Panc1 (cell line): ENCODE results near the gene FSTL4. TPM values are rescaled to one million over a fixed set of nuclear protein-coding genes. Genes with fewer than 3 reads are reported as not detected.

Experiments used
- ATAC-seq: fragments of 200-7000 bp; cut with Tn5 transposase; 2 replicates; pipeline ENCODE4 v1.9.1; 2020; ENCODE audit warnings: mild to moderate bottlenecking, moderate library complexity
- BruUV-seq: library from RNA; stranded (reverse); fragments of 400-500 nt; replicated peaks from 2 replicates; lab custom pipeline; 2021; lab: Mats Ljungman, UMichigan
- CTCF ChIA-PET: fragments of 300-600 bp; sonication (Branson Sonifier 250); formaldehyde crosslinking; loops from one replicate; lab custom pipeline; 2022; ENCODE audit warnings: antibody characterized with exemption; lab: Charles Lee
- POLR2A ChIA-PET: fragments of 300-600 bp; sonication (Branson Sonifier 250); formaldehyde crosslinking; loops from one replicate; lab custom pipeline; 2022; ENCODE audit warnings: antibody characterized with exemption; lab: Charles Lee
- DNase-seq: peaks from one replicate; pipeline ENCODE4 v3.0.0-alpha.2; 2010; ENCODE audit warnings: low read depth, low spot score
- H3K27ac ChIP-seq: 2 replicates; pipeline ENCODE4 v1.5.1; 2011; ENCODE audit warnings: mild to moderate bottlenecking, low read length, inconsistent platforms
- H3K27me3 ChIP-seq: fragments of 200-500 bp; sonication (Bioruptor generic); 2 replicates; pipeline ENCODE4 v1.6.0; 2014; ENCODE audit warnings: low read length, inconsistent platforms; ENCODE audit not compliant: control insufficient read depth, insufficient read depth
- H3K36me3 ChIP-seq: fragments of 200-500 bp; sonication (Bioruptor generic); 2 replicates; pipeline ENCODE4 v1.5.1; 2014; ENCODE audit warnings: inconsistent platforms, mild to moderate bottlenecking, low read length, moderate library complexity; ENCODE audit not compliant: control insufficient read depth, insufficient read depth
- H3K4me1 ChIP-seq: 2 replicates; pipeline ENCODE4 v1.5.1; 2011; ENCODE audit warnings: inconsistent platforms, mild to moderate bottlenecking, low read length, moderate library complexity; ENCODE audit not compliant: control insufficient read depth, insufficient read depth
- H3K4me3 ChIP-seq, 2 experiments: 2 replicates each; pipeline ENCODE4 v1.5.1; 2011 to 2012; ENCODE audit warnings: low read depth in 2 of 2, low read length in 2 of 2, mild to moderate bottlenecking in 2 of 2, inconsistent platforms in 1 of 2, moderate library complexity in 1 of 2
- H3K9me3 ChIP-seq: fragments of 200-500 bp; sonication (Bioruptor generic); 2 replicates; pipeline ENCODE4 v1.5.1; 2014; ENCODE audit warnings: low read depth, mild to moderate bottlenecking, inconsistent platforms, low read length, moderate library complexity; ENCODE audit not compliant: control insufficient read depth, insufficient read depth
- POLR2AphosphoS5 ChIP-seq: IDR thresholded peaks from 2 replicates; pipeline ENCODE4 v1.6.1; 2012; ENCODE audit warnings: mild to moderate bottlenecking, low read depth, low read length, moderate library complexity
- SIN3A ChIP-seq: IDR thresholded peaks from 2 replicates; pipeline ENCODE4 v1.6.1; 2012; ENCODE audit warnings: low read depth, mild to moderate bottlenecking, low read length, moderate library complexity, borderline replicate concordance; ENCODE audit not compliant: insufficient read depth
- TCF7L2 ChIP-seq: IDR thresholded peaks from 2 replicates; pipeline ENCODE4 v1.6.1; 2011; ENCODE audit warnings: mild to moderate bottlenecking, low read depth, low read length, inconsistent platforms
- in situ Hi-C: cut with HindIII; loops from 2 replicates; pipeline ENCODE4 v1.10.0; 2016; ENCODE audit warnings: low sequenced_read_pairs, low pct_unique_long_range_greater_than_20kb
- intact Hi-C: fragments of 100-400 bp; cut with micrococcal nuclease; formaldehyde crosslinking; loops from one replicate; pipeline ENCODE4 v1.10.0; 2022; ENCODE audit not compliant: unreplicated experiment
- total RNA-seq: library from RNA; stranded (reverse); gene quantifications from one replicate; pipeline ENCODE4 v1.2.1, GENCODE V29; 2021; ENCODE audit not compliant: unreplicated experiment
- TF ChIP-seq, protein P1 (sequence below): fragments of 450-650 bp; IDR thresholded peaks from 2 replicates; pipeline ENCODE4 v1.5.1; 2017; ENCODE audit warnings: mild to moderate bottlenecking
- TF ChIP-seq, protein P2 (sequence below), 2 experiments: IDR thresholded peaks; 2 replicates each; pipeline ENCODE4 v1.6.1; 2011 to 2012; ENCODE audit warnings: low read depth in 2 of 2, control low read depth in 1 of 2, low read length in 1 of 2, mild to moderate bottlenecking in 1 of 2, moderate library complexity in 1 of 2; ENCODE audit not compliant: insufficient read depth in 1 of 2

Gene FSTL4
- total RNA-seq, 1 experiment from 2014 or later = 0.18 TPM

DNA sequence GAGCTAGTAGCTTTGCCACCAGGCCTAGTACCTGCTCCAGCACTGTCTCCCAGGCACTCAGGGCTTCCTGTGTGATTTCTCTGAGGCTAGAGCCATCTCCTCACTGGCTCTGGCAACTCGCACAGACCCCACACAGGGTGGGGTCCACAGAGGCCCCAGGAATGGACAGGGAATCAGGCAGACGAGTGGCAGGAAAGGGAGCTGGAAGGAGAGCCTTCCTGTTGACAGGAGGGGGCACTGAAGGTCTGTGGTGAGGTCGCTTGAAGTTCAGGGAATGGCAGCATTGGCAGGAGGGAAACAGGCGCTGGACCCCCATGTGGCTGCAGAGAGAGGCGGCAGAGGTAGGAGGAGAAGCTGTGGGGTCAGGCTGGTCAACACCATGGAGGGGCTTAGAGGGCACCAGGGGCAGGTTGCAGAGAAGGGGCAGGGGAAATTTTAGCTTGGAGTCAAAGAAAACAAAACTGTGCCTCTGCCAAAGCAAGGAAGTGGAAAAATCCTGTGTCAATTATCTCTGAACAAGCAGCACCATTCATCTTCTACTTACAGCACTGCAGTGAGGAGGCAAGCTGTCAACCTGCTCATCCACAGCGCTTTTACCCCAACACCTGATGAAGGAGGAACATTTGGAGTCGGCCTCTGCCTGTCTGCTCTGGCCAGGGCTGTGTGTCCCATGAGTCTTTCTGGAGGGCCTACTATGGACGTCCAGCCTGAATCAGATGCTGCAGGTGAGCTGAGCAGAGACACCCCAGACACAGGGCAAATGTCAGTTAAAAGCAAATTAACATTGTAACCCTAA is 270.2 kb downstream of the FSTL4 start:
- no peaks in the 10 kb centered on the region for H3K36me3 ChIP-seq
- in situ Hi-C loops = no loop called here
- POLR2A ChIA-PET = no interaction called here
- intact Hi-C loops = no loop called here
- no peak overlapping the region for H3K27ac ChIP-seq
- H3K4me3 ChIP-seq = no peak overlapping the region
- no TSS peak for BruUV-seq
- TF ChIP-seq, protein P1, sequence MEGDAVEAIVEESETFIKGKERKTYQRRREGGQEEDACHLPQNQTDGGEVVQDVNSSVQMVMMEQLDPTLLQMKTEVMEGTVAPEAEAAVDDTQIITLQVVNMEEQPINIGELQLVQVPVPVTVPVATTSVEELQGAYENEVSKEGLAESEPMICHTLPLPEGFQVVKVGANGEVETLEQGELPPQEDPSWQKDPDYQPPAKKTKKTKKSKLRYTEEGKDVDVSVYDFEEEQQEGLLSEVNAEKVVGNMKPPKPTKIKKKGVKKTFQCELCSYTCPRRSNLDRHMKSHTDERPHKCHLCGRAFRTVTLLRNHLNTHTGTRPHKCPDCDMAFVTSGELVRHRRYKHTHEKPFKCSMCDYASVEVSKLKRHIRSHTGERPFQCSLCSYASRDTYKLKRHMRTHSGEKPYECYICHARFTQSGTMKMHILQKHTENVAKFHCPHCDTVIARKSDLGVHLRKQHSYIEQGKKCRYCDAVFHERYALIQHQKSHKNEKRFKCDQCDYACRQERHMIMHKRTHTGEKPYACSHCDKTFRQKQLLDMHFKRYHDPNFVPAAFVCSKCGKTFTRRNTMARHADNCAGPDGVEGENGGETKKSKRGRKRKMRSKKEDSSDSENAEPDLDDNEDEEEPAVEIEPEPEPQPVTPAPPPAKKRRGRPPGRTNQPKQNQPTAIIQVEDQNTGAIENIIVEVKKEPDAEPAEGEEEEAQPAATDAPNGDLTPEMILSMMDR = no peak
- TF ChIP-seq TCF7L2 (no peak), SIN3A (no peak), POLR2AphosphoS5 (no peak)
- TF ChIP-seq, protein P2, sequence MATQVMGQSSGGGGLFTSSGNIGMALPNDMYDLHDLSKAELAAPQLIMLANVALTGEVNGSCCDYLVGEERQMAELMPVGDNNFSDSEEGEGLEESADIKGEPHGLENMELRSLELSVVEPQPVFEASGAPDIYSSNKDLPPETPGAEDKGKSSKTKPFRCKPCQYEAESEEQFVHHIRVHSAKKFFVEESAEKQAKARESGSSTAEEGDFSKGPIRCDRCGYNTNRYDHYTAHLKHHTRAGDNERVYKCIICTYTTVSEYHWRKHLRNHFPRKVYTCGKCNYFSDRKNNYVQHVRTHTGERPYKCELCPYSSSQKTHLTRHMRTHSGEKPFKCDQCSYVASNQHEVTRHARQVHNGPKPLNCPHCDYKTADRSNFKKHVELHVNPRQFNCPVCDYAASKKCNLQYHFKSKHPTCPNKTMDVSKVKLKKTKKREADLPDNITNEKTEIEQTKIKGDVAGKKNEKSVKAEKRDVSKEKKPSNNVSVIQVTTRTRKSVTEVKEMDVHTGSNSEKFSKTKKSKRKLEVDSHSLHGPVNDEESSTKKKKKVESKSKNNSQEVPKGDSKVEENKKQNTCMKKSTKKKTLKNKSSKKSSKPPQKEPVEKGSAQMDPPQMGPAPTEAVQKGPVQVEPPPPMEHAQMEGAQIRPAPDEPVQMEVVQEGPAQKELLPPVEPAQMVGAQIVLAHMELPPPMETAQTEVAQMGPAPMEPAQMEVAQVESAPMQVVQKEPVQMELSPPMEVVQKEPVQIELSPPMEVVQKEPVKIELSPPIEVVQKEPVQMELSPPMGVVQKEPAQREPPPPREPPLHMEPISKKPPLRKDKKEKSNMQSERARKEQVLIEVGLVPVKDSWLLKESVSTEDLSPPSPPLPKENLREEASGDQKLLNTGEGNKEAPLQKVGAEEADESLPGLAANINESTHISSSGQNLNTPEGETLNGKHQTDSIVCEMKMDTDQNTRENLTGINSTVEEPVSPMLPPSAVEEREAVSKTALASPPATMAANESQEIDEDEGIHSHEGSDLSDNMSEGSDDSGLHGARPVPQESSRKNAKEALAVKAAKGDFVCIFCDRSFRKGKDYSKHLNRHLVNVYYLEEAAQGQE (IDR thresholded peaks at IDR 0.05; ENCODE audit: insufficient read depth in 1 of 2, low read depth in 2 of 2, low read length in 1 of 2) = no peak
- CTCF ChIA-PET = no interaction called here
- H3K9me3 ChIP-seq = no peaks in the 10 kb centered on the region
- no peaks in the 10 kb centered on the region for H3K4me1 ChIP-seq
- no peak for ATAC-seq
- peaks cover 7% of the 10 kb centered on the region for H3K27me3 ChIP-seq
- DNase-seq = no peak

DNA sequence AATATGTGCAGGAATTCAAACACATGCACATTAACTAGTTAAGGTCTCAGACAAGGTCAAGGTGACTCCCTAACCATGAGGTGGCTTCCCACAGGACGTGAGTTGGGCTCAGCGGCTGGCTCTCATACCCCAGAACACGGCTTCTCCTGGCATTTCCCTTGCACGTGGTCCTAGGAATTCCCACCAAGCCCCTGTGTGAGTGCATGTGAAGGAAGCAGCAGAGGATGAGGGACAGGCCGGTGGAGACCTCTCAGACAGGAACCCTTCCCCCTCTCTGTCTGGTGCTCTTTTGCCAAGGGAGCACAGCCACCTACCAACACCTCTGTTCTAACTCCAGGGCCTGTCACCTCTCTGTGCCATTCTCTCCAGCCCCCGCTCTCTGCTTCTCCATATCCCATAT is 271.0 kb downstream of the FSTL4 start:
- Histone ChIP-seq H3K27ac (no peak overlapping the region), H3K27me3 (peaks cover under 1% of the 10 kb centered on the region; the same call in 1 of the 2 replicates), H3K36me3 (no peaks in the 10 kb centered on the region), H3K4me3 (no peak overlapping the region), H3K4me1 (no peaks in the 10 kb centered on the region), H3K9me3 (no peaks in the 10 kb centered on the region)
- TF ChIP-seq POLR2AphosphoS5 = no peak
- TF ChIP-seq, protein P2 (IDR thresholded peaks at IDR 0.05; ENCODE audit: insufficient read depth in 1 of 2, low read depth in 2 of 2, low read length in 1 of 2) = no peak
- no peak for TF ChIP-seq SIN3A
- TF ChIP-seq TCF7L2 = no peak
- TF ChIP-seq, protein P1 = no peak
- in situ Hi-C loops = no loop called here
- ATAC-seq = no peak
- ChIA-PET POLR2A (no interaction called here), CTCF (no interaction called here)
- DNase-seq = no peak
- intact Hi-C loops = no loop called here
- BruUV-seq = no TSS peak
